A172 (cell line): ENCODE measurements around the gene OR10H5. TPM values are rescaled to one million over a fixed set of nuclear protein-coding genes. Genes with fewer than 3 reads are reported as not detected.
"Not testable (repeated sequence)": the region's sequence is repeated elsewhere in the genome, so short reads cannot be mapped to it uniquely, and the experiment has no call there.

Experiments
- DNase-seq: peaks from one replicate; pipeline ENCODE4 v3.0.0-alpha.2; 2015; ENCODE audit warnings: low spot score
- total RNA-seq: library from RNA; depleted of rRNA; stranded (reverse); fragments of >200 nt; shearing (Covaris generic); gene quantifications from 2 replicates; pipeline ENCODE4 v1.2.3, GENCODE V29; 2014; rRNA removed

OR10H5 gene, protein sequence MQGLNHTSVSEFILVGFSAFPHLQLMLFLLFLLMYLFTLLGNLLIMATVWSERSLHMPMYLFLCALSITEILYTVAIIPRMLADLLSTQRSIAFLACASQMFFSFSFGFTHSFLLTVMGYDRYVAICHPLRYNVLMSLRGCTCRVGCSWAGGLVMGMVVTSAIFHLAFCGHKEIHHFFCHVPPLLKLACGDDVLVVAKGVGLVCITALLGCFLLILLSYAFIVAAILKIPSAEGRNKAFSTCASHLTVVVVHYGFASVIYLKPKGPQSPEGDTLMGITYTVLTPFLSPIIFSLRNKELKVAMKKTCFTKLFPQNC
- not detected in 2 replicates for total RNA-seq

DNA sequence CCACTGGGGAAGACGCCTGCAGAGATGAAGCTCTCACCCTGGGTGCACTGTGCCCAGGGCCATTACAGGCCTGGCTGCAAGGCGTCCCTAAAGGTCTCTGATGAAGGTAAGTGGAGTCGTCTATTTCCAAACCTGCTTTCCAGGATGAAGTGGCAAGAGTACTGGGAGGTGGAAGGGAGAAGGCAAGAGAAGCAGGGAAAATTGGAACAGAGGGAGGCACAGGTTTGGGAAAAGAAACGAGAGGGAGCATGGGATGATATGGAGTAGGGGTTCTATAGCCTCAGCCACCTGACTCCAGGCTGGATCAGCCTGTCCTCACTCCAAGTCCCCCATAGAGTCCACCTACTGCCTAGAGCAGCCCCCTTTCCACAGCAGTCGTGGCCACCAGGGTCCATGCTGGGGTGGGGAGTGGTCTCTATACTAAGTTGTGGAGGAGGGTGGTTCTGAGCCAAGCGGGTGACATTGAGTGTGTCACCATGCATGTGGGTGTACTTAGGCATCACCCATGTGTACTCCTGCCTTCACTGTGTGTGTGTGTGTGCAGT is at the start of gene OR10H5:
Gene OR10H5 (plus strand): TSS at position 51 of the 545 bp plus-strand sequence. CDS start 6,388 bp downstream, outside the sequence.
- DNase-seq = no peak

DNA sequence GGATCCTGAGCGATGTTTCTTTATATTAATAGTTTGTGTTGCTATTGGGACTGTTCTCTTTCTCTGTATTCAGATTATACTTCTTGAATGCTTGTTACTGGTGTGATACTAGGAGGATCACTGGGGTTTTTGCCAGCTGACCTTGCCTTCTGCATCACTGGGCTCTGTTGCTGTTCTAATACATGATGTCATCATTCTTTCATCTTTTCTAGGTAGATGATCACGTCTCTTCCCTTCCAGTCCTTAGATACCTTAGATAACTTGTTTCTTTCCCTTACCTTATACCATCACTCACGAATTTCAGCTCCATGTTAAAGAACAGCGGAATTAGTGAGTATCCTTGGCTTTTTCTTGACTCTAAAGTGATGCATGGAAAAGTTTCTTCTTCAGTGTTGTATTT is 49.7 kb upstream of the OR10H5 start, which contains the start of gene OR10H3:
Gene OR10H3 (plus strand): TSS at position 264 of the 400 bp plus-strand sequence. CDS start 3,408 bp downstream, outside the sequence.
- no peak for DNase-seq

DNA sequence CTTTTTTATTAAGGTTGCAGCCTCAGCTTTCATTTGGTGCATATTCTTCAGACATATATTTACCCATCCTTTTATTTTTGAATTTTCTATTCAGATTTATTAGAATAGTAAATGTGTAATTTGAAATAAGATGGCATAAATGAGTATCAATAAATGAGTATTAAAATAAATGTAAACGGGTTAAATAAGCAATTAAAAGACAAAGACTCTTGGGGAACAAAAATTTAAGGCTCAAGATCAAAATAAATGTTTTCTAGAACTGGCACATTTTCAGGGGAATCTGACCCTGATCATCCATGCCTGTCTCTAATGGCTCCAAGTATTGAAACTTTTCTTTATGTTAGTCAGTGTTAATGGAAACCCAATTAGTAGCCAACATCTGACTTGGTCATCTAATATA is 46.7 kb upstream of the OR10H5 start:
- DNase-seq = no peak

DNA sequence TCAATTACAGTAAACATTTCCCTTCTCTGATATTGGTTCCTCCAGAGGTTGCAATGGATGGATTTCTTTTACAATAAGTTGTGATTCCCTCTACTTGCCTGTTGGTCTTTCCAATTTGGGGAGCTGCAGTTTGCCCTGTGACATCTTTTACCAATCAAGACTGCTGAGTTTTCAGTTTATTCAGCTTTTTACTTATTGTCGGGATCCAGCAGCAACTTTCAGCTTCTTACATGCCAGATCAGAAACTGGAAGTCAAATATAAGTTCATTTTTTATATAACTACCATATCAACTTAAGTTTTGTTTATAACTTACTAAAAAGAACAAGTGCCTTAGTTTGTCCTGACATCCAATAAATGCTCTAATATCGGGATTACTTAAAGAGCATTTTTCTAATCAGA is 39.2 kb upstream of the OR10H5 start:
- no peak for DNase-seq

DNA sequence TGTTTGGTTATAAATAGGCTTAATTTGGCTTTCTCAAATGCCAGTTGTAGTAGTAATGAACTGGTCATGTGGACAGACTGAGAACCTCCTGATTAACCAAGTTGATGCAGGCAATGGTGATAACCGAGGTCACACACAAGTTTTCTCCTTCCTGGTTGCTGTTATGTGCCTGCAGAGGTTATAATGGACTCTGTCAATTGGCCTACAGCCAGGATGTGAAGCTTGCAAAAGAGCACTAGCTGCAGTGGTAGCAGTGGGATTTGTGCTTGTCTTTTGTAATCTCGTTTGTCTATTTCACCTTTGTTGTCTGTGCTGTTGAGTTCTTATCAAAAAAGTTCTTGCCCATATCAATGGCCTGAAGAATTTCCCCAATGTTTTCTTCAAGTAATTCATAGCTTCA is 29.1 kb upstream of the OR10H5 start:
- DNase-seq = no peak

DNA sequence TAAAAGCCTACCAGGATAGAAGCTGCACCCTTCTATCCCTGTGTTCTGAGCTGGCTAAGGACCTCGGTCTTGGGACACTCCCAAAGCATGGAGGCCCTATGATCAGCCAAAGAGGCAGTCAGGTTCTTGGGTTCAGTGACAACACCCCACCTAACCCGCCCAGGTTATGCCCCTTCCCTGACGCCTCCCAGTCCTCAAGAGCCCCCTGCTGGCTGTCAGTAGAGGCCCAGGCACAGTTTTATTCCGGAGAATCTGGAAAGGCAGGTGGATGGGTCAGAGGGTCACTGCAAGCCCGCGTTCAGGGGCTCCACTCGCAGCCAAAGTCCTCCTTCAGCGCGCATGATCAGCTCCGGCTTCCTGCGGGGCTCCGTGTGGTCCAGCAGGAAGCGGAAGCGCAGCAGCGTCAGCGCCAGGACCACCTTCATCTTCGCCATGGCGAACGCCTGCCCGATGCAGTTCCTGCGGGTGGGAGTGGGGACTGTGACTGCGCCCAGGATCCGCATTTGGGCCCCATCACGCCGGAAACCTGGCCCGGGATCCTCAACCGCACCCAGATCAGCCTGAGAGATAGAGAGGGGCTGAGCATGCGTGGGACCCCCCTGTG is 27.4 kb upstream of the OR10H5 start:
- no peak for DNase-seq

DNA sequence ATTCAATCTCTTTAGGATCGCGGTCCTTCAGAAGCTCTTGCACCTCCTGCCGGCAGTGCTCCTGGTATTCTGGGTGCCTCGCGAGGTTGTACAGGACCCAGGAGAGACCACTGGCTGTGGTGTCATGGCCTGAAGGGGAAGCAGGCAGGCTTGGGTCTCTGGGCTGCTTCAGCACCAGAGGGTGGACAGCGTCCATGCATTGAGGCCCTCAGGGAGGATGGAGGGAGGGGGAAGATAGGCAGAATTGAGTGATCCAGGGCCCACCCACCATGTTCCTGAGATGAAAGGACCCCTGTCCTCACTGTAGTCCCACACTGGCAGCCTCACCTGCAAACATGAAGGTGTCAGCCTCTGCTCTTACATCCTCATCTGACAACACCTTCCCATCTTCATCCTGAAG is 17.9 kb upstream of the OR10H5 start:
- DNase-seq = peak; percentile 13

DNA sequence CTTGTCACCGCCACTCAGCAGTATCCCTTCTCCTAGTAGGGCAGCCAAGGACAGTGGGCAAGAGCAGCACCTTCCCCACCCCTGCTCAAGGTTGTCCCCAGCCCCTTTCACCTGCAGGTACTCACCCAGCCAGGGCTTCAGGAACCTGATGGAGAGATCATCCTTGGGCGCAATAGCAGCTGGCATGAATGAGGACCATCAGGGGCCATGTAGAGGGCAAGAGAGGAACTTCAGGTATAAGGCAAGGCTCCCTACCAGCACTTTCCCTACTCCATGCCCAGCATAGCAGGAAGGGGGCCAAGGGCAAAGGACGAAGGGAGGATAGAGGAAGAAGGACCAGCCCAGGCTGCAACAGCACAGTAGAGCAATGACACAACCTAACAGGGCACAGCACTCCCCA is 13.3 kb upstream of the OR10H5 start:
- not testable (repeated sequence) for DNase-seq

DNA sequence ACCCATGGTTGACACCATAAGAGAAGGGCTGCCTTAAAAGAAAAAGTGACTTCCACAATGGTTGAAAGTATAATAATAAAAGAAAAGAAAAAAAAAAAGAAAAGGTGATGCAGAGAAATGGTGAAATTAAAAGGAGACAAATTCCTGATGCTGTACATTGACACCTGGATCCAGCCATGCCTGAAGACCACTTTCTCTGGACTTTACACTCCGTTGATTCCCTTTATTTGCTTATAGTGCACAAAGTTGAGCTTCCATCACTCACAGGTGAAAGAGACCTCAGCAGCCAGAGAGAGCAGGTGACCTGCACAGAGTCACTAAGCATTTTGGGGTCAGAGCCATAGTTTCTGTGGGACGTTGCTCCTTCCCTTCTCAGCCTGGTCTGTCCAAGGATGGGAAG is 12.2 kb upstream of the OR10H5 start:
- DNase-seq = no peak

DNA sequence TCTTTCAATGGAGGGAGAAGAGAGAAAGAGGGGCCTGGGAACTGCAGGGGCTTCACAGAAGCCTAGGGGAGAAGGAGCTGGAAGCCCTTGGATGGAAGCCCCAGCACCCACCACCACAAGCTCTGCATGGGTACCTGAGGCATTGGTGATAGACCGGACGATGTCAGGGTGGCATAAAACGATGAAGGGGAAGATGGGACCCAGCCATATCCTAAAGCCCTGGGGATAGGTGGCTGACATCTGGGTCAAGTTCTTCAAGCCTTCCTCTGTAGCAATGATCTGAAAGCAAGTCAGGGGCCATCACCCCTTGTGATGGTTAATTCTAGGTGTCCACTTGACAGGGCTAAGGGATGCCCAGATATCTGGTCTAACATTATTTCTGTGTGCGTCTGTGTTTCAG is 11.2 kb upstream of the OR10H5 start:
- no peak for DNase-seq

DNA sequence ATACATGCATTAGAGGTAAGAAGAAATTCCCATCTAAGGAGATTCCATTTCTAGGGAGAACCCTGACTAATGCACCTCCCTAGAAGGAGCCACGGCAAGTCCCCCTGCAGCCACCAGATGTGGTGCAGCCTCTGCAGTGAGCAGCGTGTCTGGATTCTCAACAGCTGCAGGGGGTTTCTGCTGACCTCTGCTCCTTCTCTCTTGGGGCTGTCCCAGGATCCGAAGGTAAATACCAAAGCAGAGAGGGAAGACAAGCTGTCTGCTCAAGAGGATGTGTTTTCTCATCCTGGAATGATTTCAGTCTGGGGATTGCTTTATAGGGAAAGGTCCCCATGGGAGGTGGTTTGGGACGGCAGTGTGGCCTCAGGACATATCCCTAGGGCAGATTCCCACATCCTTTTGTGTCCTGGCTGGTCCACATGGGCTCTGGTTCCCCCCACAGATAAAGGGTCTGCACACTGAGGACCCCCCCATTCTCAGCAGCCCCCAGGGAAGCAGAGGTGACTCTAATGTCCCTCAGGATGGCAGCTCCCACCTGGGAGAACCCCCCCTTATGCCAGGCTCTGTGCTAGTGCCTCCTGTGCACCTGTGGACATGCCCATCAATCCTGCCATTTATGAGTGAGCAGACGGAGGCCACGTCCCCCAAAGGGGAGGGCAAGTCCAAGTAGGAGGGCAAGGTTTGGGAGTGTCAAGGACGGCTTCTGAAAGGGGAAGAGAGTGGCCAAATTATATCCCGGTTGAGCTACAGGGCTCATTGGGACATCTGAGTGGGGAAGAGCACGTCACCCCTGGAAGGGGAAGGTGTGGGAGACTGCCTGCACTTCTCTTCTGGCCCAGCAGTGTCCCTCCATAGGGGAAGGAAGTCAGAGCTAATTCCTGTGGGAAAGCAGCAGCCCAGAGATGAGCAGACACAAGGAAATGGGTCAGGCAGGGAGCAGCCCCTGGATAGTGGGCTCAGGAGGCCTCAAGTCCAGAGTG is 10.2 kb upstream of the OR10H5 start:
- no peak for DNase-seq

DNA sequence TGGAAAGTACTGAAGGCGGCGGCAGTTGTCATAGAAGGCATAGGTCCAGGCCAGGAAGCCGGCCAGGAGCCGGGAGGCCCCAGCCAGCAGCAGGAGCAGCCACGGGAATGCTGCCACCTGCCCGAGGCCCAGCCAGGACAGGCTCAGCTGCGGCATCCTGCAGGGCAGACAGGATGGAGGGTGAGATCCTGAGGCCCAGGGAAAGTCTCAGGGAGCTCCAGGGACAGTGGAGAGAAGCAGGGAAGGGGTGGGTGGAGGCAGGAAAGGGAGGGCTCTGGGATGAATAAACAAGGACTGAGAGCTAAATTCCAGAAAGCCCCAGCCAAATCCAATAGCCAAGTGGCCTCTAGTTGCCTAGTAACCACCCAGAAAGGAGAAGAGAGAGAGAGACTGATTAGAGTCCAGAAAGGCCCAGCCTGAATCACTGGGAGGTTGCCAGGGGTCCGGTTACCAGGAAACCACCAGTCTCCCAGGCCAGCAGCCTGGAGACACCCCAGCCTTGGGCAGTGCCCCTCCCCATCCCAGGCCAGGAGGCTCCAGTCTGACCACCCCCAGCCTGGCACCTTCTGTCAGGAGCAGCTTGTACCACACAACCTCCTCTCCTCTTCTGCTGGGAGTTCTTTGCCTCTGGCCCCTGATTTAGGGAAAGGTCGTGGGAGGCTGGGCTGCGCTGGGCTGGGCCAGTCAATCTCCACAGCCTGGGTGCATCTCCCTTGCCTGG is 7.5 kb upstream of the OR10H5 start:
- DNase-seq = peak; percentile 93

DNA sequence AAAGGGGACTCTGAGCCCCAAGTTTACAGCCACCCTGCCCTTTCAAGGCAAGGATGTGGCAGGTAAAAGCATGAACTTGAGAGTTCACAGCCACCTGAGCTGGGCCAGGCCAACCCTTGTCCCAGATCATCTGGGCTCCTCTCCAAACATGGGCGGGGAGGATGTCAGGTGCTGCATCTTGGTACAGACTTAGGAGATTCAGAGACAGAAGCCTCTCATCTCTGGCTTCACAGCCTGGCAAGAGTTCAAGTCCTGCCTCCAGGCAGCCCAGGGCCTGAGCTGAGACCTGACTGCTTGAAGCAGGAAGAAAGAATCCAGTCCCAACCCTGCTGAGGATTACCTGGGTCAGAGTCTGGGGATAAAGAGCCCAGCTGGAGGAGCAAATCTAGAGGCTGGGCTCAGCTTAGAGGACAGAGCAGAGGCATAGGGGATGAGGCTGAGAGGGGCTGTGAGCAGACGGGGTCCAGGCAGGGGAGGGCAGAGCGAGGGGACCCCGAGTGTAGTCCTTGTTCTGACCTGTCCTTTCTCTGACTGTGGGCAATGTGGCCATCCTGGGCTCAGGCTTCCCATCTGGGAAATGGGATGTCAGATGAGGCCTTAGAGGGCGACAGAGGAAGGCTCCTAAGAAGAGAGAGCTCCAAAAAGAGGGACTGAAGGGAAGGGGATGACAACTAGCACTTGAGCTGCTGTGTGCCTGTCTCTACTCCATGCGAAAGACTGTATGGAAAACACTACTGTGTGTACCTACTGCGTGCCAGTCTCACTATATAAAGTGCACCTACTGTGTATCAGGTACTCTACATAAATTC is 6.6 kb upstream of the OR10H5 start:
- peak; percentile 29 for DNase-seq

DNA sequence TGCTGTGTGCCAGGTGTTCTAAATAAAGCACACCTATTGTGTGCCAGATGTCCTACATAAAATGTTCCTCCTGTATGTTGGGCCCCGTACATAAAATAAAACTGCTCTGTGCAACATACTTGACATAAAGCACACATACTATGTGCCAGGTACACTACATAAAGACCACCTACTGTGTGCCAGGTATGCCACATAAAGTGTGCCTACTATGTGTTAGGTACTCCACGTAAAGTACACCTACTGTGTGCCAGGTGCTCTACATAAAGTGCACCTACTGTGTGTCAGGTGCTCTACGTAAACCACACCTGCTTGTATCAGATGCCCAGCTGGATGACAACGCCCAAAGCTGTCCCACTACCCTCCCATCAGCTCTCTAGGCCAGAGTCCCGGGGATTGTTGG is 5.8 kb upstream of the OR10H5 start:
- DNase-seq = no peak

DNA sequence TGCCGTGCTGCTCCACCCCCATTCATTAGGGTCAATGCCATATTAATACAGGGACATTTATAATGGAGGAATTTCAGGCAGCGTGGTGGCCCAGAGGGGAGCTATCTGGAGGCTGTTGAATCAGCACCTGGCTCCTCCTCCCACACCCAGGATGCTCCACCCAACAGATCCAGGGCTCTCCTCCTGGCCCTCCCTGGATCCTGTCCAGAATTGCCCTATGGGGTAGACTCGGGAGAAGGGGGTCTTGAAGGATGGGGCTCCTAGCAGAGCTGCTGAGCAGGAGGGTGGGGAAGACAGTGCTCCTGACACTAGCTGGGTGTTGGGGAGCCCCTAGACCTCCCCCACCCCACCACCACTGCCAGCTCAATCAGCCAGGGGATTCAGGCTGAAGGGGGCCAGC is 5.2 kb upstream of the OR10H5 start:
- DNase-seq = no peak

DNA sequence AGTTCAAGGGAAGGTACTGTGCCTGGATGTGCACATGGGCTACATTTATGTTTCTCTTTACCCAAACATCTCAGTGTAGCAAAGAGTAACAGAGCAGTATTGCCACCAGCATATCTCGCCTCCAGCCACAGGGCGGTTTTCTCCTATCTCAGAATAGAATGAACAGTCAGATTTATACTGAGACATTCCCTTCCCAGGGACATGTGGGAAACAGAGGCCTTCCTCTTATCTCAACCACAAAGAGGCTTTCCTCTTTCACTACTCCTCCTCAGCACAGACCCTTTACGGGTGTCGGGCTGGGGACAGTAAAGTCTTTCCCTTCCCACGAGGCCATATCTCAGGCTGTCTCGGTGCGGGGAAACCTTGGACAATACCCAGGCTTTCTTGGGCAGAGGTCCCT is 4.6 kb upstream of the OR10H5 start:
- DNase-seq = not testable (repeated sequence)

DNA sequence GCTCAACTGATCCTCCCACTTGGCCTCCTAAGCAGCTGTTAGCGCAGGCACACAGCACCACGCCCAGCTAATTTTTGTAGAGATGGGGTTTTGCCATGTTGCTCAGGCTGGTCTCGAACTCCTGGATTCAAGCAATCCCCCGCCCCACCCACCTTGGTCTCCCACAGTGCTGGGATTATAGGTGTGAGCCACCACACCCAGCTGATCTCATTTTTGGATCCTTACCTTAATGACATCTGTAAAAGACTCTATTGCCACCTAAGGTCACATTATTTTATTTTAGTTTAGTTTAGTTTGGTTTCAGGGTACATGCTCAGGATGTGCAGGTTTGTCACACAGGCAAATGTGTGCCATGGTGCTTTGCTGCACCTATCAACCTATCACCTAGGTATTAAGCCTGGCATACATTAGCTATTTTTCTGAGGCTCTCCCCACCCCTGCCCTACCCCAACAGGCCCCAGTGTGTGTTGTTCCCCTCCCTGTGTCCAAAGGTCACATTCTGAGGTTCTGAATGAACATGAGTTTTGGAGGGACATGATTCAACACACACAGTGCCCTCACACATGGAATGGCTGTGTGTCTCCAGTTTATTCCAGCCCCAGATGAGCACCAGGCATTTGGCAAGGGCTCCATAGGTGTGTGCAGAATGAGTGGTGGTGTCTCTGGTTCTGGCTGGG is 1.3 kb downstream of the OR10H5 start:
- no peak for DNase-seq

DNA sequence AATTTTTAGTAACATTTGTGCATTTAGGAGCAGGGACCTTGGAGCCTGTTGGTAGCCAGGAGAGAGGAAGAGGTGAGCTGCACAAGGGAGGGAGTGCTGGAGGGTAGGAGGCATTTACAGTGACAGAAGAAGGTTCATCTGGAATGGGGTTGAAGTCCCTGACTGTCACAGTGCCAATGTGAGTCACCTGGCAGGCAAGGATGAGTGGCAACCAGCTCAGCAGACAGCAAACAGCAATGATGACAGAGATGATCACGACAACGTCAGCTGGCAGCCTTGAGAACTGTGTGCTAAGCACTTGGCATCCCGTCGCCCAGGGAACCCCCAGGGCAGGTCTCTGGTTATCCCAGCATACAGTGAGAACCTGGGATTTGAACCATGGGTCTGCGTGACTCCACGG is 2.6 kb downstream of the OR10H5 start:
- peak; percentile 26 for DNase-seq

DNA sequence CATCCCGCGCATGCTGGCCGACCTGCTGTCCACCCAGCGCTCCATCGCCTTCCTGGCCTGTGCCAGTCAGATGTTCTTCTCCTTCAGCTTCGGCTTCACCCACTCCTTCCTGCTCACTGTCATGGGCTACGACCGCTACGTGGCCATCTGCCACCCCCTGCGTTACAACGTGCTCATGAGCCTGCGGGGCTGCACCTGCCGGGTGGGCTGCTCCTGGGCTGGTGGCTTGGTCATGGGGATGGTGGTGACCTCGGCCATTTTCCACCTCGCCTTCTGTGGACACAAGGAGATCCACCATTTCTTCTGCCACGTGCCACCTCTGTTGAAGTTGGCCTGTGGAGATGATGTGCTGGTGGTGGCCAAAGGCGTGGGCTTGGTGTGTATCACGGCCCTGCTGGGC is 6.8 kb downstream of the OR10H5 start:
- DNase-seq = not testable (repeated sequence)

DNA sequence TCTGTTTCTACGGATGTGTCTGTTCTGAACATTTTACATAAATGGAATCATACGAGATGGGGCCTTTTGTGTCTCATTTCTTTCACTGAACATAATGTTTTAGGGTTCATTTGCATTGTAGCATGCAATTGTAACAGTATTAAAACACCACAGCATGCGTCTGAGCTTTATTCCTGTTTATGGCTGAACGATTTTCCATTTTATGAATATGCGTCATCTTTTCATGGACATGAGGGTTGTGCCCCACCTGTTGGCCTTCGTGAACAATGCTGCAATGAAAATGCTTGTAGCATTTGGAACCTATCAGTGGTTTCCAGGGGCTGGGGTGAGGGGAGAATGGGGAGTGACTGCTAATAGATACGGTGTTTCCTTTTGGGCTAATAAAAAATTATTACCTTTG is 22.9 kb downstream of the OR10H5 start:
- no peak for DNase-seq
